Measurements from ENCODE around the gene ETHE1. TPM values are rescaled to one million over a fixed set of nuclear protein-coding genes. Genes with fewer than 3 reads are reported as not detected.

ETHE1 gene
- total RNA-seq, 4 donors from 2014 or later, result 33.7 to 54.5 (median 41.9) TPM

GRCh38 chr19:43463381-43464133, 63.4 kb downstream of the ETHE1 start:
- peak; percentile 9 to 70 for TF ChIP-seq POLR2A (IDR thresholded peaks at IDR 0.05)
- peak in 1 of 5 experiments; percentile 14 for TF ChIP-seq CTCF (IDR thresholded peaks at IDR 0.05)
- peak in 1 of 2 donors; percentile 82 for TF ChIP-seq EP300 (IDR thresholded peaks at IDR 0.05)
- DNase-seq (ENCODE audit: low spot score in 2 of 2), result peak; percentile 96 to 99
- WGBS, 2 donors, result 0% methylated on average over 24 to 42 of the region's 57 CpGs
- H3K36me3 ChIP-seq, result peaks cover 0 to 8% (median 0%) of the 10 kb centered on the region in 3 donors
- no peaks in the 10 kb centered on the region for H3K27me3 ChIP-seq
- peak overlapping the region; percentile 84 to 98 (median 92) for H3K27ac ChIP-seq
- H3K4me1 ChIP-seq, result peaks cover 0 to 22% (median 6%) of the 10 kb centered on the region in 4 donors
- peak overlapping the region; percentile 50 to 80 (median 64) for H3K4me3 ChIP-seq
- H3K9me3 ChIP-seq, result no peaks in the 10 kb centered on the region

GRCh38 chr19:43462785-43463380, 64.1 kb downstream of the ETHE1 start:
- DNase-seq (ENCODE audit: low spot score in 2 of 2), result no peak
- Histone ChIP-seq H3K27ac (peak overlapping the region; percentile 84 to 98 (median 92)), H3K27me3 (no peaks in the 10 kb centered on the region), H3K4me1 (peaks cover 0 to 22% (median 6%) of the 10 kb centered on the region in 4 donors), H3K36me3 (peaks cover 0 to 8% (median 0%) of the 10 kb centered on the region in 3 donors), H3K9me3 (no peaks in the 10 kb centered on the region), H3K4me3 (peak overlapping the region; percentile 50 to 80 (median 64))
- TF ChIP-seq CTCF (IDR thresholded peaks at IDR 0.05) (no peak), EP300 (IDR thresholded peaks at IDR 0.05) (no peak), POLR2A (IDR thresholded peaks at IDR 0.05) (no peak)
- 13% methylated on average over 17 to 33 of the region's 33 CpGs for WGBS, 2 donors

- H3K4me3 ChIP-seq, result no peak overlapping the region
- no peaks in the 10 kb centered on the region for H3K27me3 ChIP-seq
- peak overlapping the region in 1 of 4 donors; percentile 88 for H3K27ac ChIP-seq
- H3K4me1 ChIP-seq, result peaks cover 0 to 22% (median 6%) of the 10 kb centered on the region in 4 donors
- DNase-seq (ENCODE audit: low spot score in 2 of 2), result no peak
- H3K36me3 ChIP-seq, result peaks cover 0 to 8% (median 0%) of the 10 kb centered on the region in 3 donors
- H3K9me3 ChIP-seq, result no peaks in the 10 kb centered on the region
- no peak for TF ChIP-seq CTCF (IDR thresholded peaks at IDR 0.05)
- no peak for TF ChIP-seq POLR2A (IDR thresholded peaks at IDR 0.05)
- no peak for TF ChIP-seq EP300 (IDR thresholded peaks at IDR 0.05)
- 91 to 92% methylated on average over 7 of the region's 7 CpGs for WGBS, 2 donors
These were observed 64.6 kb downstream of the ETHE1 start for GRCh38 chr19:43462383-43462782.

GRCh38 chr19:43461303-43461702, 65.7 kb downstream of the ETHE1 start:
- no peak for TF ChIP-seq POLR2A (IDR thresholded peaks at IDR 0.05)
- TF ChIP-seq CTCF (IDR thresholded peaks at IDR 0.05), result no peak
- TF ChIP-seq EP300 (IDR thresholded peaks at IDR 0.05), result no peak
- Histone ChIP-seq H3K27ac (no peak overlapping the region), H3K4me3 (no peak overlapping the region), H3K9me3 (no peaks in the 10 kb centered on the region), H3K27me3 (no peaks in the 10 kb centered on the region), H3K36me3 (peaks cover 0 to 8% (median 0%) of the 10 kb centered on the region in 3 donors), H3K4me1 (peaks cover 0 to 22% (median 6%) of the 10 kb centered on the region in 4 donors)
- DNase-seq (ENCODE audit: low spot score in 2 of 2), result no peak
- 89 to 91% methylated on average over 10 to 12 of the region's 12 CpGs for WGBS, 2 donors
